ENCODE results near the gene DHRS9. TPM values are rescaled to one million over a fixed set of nuclear protein-coding genes. Genes with fewer than 3 reads are reported as not detected.
A peak's percentile ranks its signal among the peaks of the same experiment; 100 is the strongest.

DHRS9 gene
- total RNA-seq, 2 donors from 2014 or later: 0.95 to 4.8 TPM

- no peak overlapping the region for H3K27ac ChIP-seq
- H3K27me3 ChIP-seq (replicated peaks; ENCODE audit: insufficient read depth): no peaks in the 10 kb centered on the region
- H3K4me3 ChIP-seq: no peak overlapping the region
- no peak for TF ChIP-seq CTCF (IDR thresholded peaks at IDR 0.05)
- ATAC-seq (ENCODE audit: insufficient number of reproducible peaks, low FRiP score, low read depth) (no peak), DNase-seq (ENCODE audit: low spot score) (no peak)
- H3K36me3 ChIP-seq: no peaks in the 10 kb centered on the region
- H3K9me3 ChIP-seq: no peaks in the 10 kb centered on the region
- H3K4me1 ChIP-seq (ENCODE audit: control insufficient read depth in 1 of 2, low read depth in 2 of 2): no peaks in the 10 kb centered on the region
These were observed 38.3 kb downstream of the DHRS9 start for GRCh38 chr2:169107645-169108044.

GRCh38 chr2:169108099-169108884, 38.9 kb downstream of the DHRS9 start:
- Histone ChIP-seq H3K4me1 (ENCODE audit: control insufficient read depth in 1 of 2, low read depth in 2 of 2) (no peaks in the 10 kb centered on the region), H3K4me3 (no peak overlapping the region), H3K36me3 (no peaks in the 10 kb centered on the region), H3K9me3 (no peaks in the 10 kb centered on the region), H3K27me3 (replicated peaks; ENCODE audit: insufficient read depth) (no peaks in the 10 kb centered on the region), H3K27ac (no peak overlapping the region)
- no peak for TF ChIP-seq CTCF (IDR thresholded peaks at IDR 0.05)
- no peak for DNase-seq (ENCODE audit: low spot score)
- no peak for ATAC-seq (ENCODE audit: insufficient number of reproducible peaks, low FRiP score, low read depth)

GRCh38 chr2:169109502-169110409, 40.4 kb downstream of the DHRS9 start:
- DNase-seq (ENCODE audit: low spot score) (no peak), ATAC-seq (ENCODE audit: insufficient number of reproducible peaks, low FRiP score, low read depth) (no peak)
- Histone ChIP-seq H3K9me3 (no peaks in the 10 kb centered on the region), H3K36me3 (no peaks in the 10 kb centered on the region), H3K4me3 (no peak overlapping the region), H3K27ac (no peak overlapping the region), H3K4me1 (ENCODE audit: control insufficient read depth in 1 of 2, low read depth in 2 of 2) (no peaks in the 10 kb centered on the region), H3K27me3 (replicated peaks; ENCODE audit: insufficient read depth) (no peaks in the 10 kb centered on the region)
- peak; percentile 73 for TF ChIP-seq CTCF (IDR thresholded peaks at IDR 0.05)

GRCh38 chr2:169110419-169110818, 41.1 kb downstream of the DHRS9 start:
- ATAC-seq (ENCODE audit: insufficient number of reproducible peaks, low FRiP score, low read depth): no peak
- H3K36me3 ChIP-seq: no peaks in the 10 kb centered on the region
- H3K9me3 ChIP-seq: no peaks in the 10 kb centered on the region
- H3K27ac ChIP-seq: no peak overlapping the region
- H3K27me3 ChIP-seq (replicated peaks; ENCODE audit: insufficient read depth): no peaks in the 10 kb centered on the region
- H3K4me3 ChIP-seq: no peak overlapping the region
- no peak for DNase-seq (ENCODE audit: low spot score)
- no peaks in the 10 kb centered on the region for H3K4me1 ChIP-seq (ENCODE audit: control insufficient read depth in 1 of 2, low read depth in 2 of 2)
- TF ChIP-seq CTCF (IDR thresholded peaks at IDR 0.05): no peak

- DNase-seq (ENCODE audit: low spot score) (no peak), ATAC-seq (ENCODE audit: insufficient number of reproducible peaks, low FRiP score, low read depth) (no peak)
- no peaks in the 10 kb centered on the region for H3K9me3 ChIP-seq
- no peaks in the 10 kb centered on the region for H3K27me3 ChIP-seq (replicated peaks; ENCODE audit: insufficient read depth)
- H3K36me3 ChIP-seq: no peaks in the 10 kb centered on the region
- no peak for TF ChIP-seq CTCF (IDR thresholded peaks at IDR 0.05)
- H3K4me3 ChIP-seq: no peak overlapping the region
- H3K27ac ChIP-seq: no peak overlapping the region
- H3K4me1 ChIP-seq (ENCODE audit: control insufficient read depth in 1 of 2, low read depth in 2 of 2): no peaks in the 10 kb centered on the region
These were observed 41.6 kb downstream of the DHRS9 start for GRCh38 chr2:169110916-169111315.
